WTC11 (cell line): ENCODE data around the gene UNKL. TPM values are rescaled to one million over a fixed set of nuclear protein-coding genes. Genes with fewer than 3 reads are reported as not detected.

Experiments used
- ATAC-seq: fragments of 200-7000 bp; cut with Tn5 transposase; 2 replicates; pipeline ENCODE4 v1.10.0; 2021; ENCODE audit warnings: mild to moderate bottlenecking, moderate library complexity
- CTCF ChIA-PET: fragments of 300-600 bp; sonication (Branson Sonifier 250); formaldehyde crosslinking; loops from one replicate; lab custom pipeline; 2021; ENCODE audit warnings: antibody characterized with exemption; lab: Charles Lee
- POLR2A ChIA-PET: fragments of 350-600 bp; sonication (Branson Sonifier 250); formaldehyde crosslinking; loops from one replicate; lab custom pipeline; 2021; ENCODE audit warnings: antibody characterized with exemption; lab: Charles Lee
- DNase-seq: peaks from one replicate; pipeline ENCODE4 v3.0.0; 2021; ENCODE audit warnings: low spot score
- H3K27ac Mint-ChIP-seq: 2 replicates; pipeline ENCODE4 v1.8.0; 2021; ENCODE audit warnings: mixed read lengths
- H3K27me3 Mint-ChIP-seq: 2 replicates; pipeline ENCODE4 v1.8.0; 2021; ENCODE audit warnings: low read depth, mild to moderate bottlenecking, moderate library complexity, mixed read lengths
- H3K36me3 Mint-ChIP-seq: 2 replicates; pipeline ENCODE4 v1.8.0; 2021; ENCODE audit warnings: mixed read lengths
- H3K4me1 Mint-ChIP-seq: 2 replicates; pipeline ENCODE4 v1.8.0; 2022; ENCODE audit warnings: mixed read lengths
- H3K4me3 Mint-ChIP-seq: 2 replicates; pipeline ENCODE4 v1.8.0; 2021; ENCODE audit warnings: mild to moderate bottlenecking, moderate library complexity, mixed read lengths
- H3K9me3 Mint-ChIP-seq: 2 replicates; pipeline ENCODE4 v1.8.0; 2021; ENCODE audit warnings: mixed read lengths
- ARID4B ChIP-seq: sonication (generic); formaldehyde crosslinking; IDR thresholded peaks from 2 replicates; pipeline ENCODE4 v1.8.0; 2023; ENCODE audit warnings: missing genetic modification reagents, mild to moderate bottlenecking, borderline replicate concordance
- CBFB ChIP-seq: sonication (generic); formaldehyde crosslinking; IDR thresholded peaks from 2 replicates; pipeline ENCODE4 v1.8.1; 2022; ENCODE audit warnings: mild to moderate bottlenecking, low read depth, missing genetic modification reagents
- EMX1 ChIP-seq: fragments of 250-450 bp; sonication (Bioruptor Pico); IDR thresholded peaks from 2 replicates; pipeline ENCODE4 v1.8.0; 2021; ENCODE audit warnings: mild to moderate bottlenecking
- ESRRA ChIP-seq: sonication (generic); formaldehyde crosslinking; IDR thresholded peaks from 2 replicates; pipeline ENCODE4 v1.8.1; 2022; ENCODE audit warnings: mild to moderate bottlenecking, missing genetic modification reagents, borderline replicate concordance
- ETV6 ChIP-seq: sonication (generic); formaldehyde crosslinking; IDR thresholded peaks from 2 replicates; pipeline ENCODE4 v1.8.1; 2022; ENCODE audit warnings: mild to moderate bottlenecking, missing genetic modification reagents
- HMGA2 ChIP-seq: fragments of 250-450 bp; sonication (Bioruptor Pico); IDR thresholded peaks from 2 replicates; pipeline ENCODE4 v1.4.0; 2021; ENCODE audit warnings: mild to moderate bottlenecking, moderate library complexity
- MXD4 ChIP-seq: fragments of 250-450 bp; sonication (Bioruptor Pico); IDR thresholded peaks from 2 replicates; pipeline ENCODE4 v1.8.0; 2021; ENCODE audit warnings: mild to moderate bottlenecking, moderate library complexity, borderline replicate concordance
- MYBL2 ChIP-seq: sonication (generic); formaldehyde crosslinking; IDR thresholded peaks from 2 replicates; pipeline ENCODE4 v1.8.1; 2023; ENCODE audit warnings: mild to moderate bottlenecking, moderate library complexity, missing genetic modification reagents
- NR1H2 ChIP-seq: sonication (generic); formaldehyde crosslinking; IDR thresholded peaks from 2 replicates; pipeline ENCODE4 v1.9.0; 2021; ENCODE audit warnings: mild to moderate bottlenecking, moderate library complexity, missing genetic modification reagents
- PRRX2 ChIP-seq: fragments of 250-450 bp; sonication (Bioruptor Pico); IDR thresholded peaks from 2 replicates; pipeline ENCODE4 v1.8.0; 2021; ENCODE audit warnings: mild to moderate bottlenecking
- SMAD4 ChIP-seq: sonication (generic); formaldehyde crosslinking; IDR thresholded peaks from 2 replicates; pipeline ENCODE4 v1.8.0; 2022; ENCODE audit warnings: mild to moderate bottlenecking, missing genetic modification reagents
- ZNF121 ChIP-seq: sonication (generic); formaldehyde crosslinking; IDR thresholded peaks from 2 replicates; pipeline ENCODE4 v1.8.0; 2023; ENCODE audit warnings: missing genetic modification reagents
- ZNF219 ChIP-seq: sonication (generic); formaldehyde crosslinking; IDR thresholded peaks from 2 replicates; pipeline ENCODE4 v1.8.0; 2023; ENCODE audit warnings: missing genetic modification reagents, mild to moderate bottlenecking, borderline replicate concordance
- ZNF263 ChIP-seq: sonication (generic); formaldehyde crosslinking; IDR thresholded peaks from 2 replicates; pipeline ENCODE4 v1.8.1; 2022; ENCODE audit warnings: low read depth, mild to moderate bottlenecking, moderate library complexity, missing genetic modification reagents
- ZNF317 ChIP-seq: sonication (generic); formaldehyde crosslinking; IDR thresholded peaks from 2 replicates; pipeline ENCODE4 v1.8.1; 2023; ENCODE audit warnings: low read depth, mild to moderate bottlenecking, moderate library complexity, missing genetic modification reagents, borderline replicate concordance
- total RNA-seq: library from RNA; stranded (reverse); gene quantifications from 3 replicates; pipeline ENCODE4 v1.2.3, GENCODE V29; 2021
- TF ChIP-seq, protein P1 (sequence below): sonication (generic); formaldehyde crosslinking; IDR thresholded peaks from 2 replicates; pipeline ENCODE4 v1.8.1; 2022; ENCODE audit warnings: mild to moderate bottlenecking, missing genetic modification reagents, moderate library complexity, borderline replicate concordance
- TF ChIP-seq, protein P2 (sequence below): sonication (generic); formaldehyde crosslinking; IDR thresholded peaks from 2 replicates; pipeline ENCODE4 v1.8.0; 2022; ENCODE audit warnings: missing genetic modification reagents

Gene UNKL
- total RNA-seq, 1 experiment from 2014 or later = 53.3 TPM

GRCh38 chr16:1393613-1394176, 20.8 kb downstream of the UNKL start:
- no peak overlapping the region for H3K27ac Mint-ChIP-seq
- TF ChIP-seq ZNF121 (CRISPR knock-in tag) = no peak
- TF ChIP-seq, protein P1, sequence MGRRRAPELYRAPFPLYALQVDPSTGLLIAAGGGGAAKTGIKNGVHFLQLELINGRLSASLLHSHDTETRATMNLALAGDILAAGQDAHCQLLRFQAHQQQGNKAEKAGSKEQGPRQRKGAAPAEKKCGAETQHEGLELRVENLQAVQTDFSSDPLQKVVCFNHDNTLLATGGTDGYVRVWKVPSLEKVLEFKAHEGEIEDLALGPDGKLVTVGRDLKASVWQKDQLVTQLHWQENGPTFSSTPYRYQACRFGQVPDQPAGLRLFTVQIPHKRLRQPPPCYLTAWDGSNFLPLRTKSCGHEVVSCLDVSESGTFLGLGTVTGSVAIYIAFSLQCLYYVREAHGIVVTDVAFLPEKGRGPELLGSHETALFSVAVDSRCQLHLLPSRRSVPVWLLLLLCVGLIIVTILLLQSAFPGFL = no peak
- CTCF ChIA-PET = no interaction called here
- H3K36me3 Mint-ChIP-seq = peaks cover 5% of the 10 kb centered on the region; the same call in 1 of the 2 replicates
- POLR2A ChIA-PET = no interaction called here
- ATAC-seq = no peak
- no peaks in the 10 kb centered on the region for H3K4me1 Mint-ChIP-seq
- H3K27me3 Mint-ChIP-seq = no peaks in the 10 kb centered on the region
- DNase-seq = no peak
- H3K4me3 Mint-ChIP-seq = no peak overlapping the region
- no peaks in the 10 kb centered on the region for H3K9me3 Mint-ChIP-seq

- ATAC-seq (no peak), DNase-seq (no peak)
- Mint-ChIP-seq H3K27me3 (no peaks in the 10 kb centered on the region), H3K27ac (no peak overlapping the region), H3K9me3 (no peaks in the 10 kb centered on the region), H3K4me3 (no peak overlapping the region), H3K36me3 (no peaks in the 10 kb centered on the region; the same call in 1 of the 2 replicates), H3K4me1 (no peaks in the 10 kb centered on the region)
- TF ChIP-seq, protein P2, sequence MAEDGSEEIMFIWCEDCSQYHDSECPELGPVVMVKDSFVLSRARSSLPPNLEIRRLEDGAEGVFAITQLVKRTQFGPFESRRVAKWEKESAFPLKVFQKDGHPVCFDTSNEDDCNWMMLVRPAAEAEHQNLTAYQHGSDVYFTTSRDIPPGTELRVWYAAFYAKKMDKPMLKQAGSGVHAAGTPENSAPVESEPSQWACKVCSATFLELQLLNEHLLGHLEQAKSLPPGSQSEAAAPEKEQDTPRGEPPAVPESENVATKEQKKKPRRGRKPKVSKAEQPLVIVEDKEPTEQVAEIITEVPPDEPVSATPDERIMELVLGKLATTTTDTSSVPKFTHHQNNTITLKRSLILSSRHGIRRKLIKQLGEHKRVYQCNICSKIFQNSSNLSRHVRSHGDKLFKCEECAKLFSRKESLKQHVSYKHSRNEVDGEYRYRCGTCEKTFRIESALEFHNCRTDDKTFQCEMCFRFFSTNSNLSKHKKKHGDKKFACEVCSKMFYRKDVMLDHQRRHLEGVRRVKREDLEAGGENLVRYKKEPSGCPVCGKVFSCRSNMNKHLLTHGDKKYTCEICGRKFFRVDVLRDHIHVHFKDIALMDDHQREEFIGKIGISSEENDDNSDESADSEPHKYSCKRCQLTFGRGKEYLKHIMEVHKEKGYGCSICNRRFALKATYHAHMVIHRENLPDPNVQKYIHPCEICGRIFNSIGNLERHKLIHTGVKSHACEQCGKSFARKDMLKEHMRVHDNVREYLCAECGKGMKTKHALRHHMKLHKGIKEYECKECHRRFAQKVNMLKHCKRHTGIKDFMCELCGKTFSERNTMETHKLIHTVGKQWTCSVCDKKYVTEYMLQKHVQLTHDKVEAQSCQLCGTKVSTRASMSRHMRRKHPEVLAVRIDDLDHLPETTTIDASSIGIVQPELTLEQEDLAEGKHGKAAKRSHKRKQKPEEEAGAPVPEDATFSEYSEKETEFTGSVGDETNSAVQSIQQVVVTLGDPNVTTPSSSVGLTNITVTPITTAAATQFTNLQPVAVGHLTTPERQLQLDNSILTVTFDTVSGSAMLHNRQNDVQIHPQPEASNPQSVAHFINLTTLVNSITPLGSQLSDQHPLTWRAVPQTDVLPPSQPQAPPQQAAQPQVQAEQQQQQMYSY (CRISPR knock-in tag) = no peak
- no peak for TF ChIP-seq CBFB (CRISPR knock-in tag)
- TF ChIP-seq ETV6 (CRISPR knock-in tag) = no peak
- no peak for TF ChIP-seq ZNF263 (CRISPR knock-in tag)
- TF ChIP-seq SMAD4 = no peak
- TF ChIP-seq ZNF317 (CRISPR knock-in tag) = no peak
- TF ChIP-seq ARID4B = no peak
- POLR2A ChIA-PET = no interaction called here
- CTCF ChIA-PET = no interaction called here
Observed at GRCh38 chr16:1392826-1393225, 21.7 kb downstream of the UNKL start.

GRCh38 chr16:1390239-1390779, 24.2 kb downstream of the UNKL start:
- no peaks in the 10 kb centered on the region for H3K4me1 Mint-ChIP-seq
- DNase-seq = no peak
- no peaks in the 10 kb centered on the region for H3K9me3 Mint-ChIP-seq
- POLR2A ChIA-PET = no interaction called here
- no peaks in the 10 kb centered on the region; the same call in 1 of the 2 replicates for H3K36me3 Mint-ChIP-seq
- CTCF ChIA-PET = no interaction called here
- H3K27me3 Mint-ChIP-seq = no peaks in the 10 kb centered on the region
- H3K4me3 Mint-ChIP-seq = no peak overlapping the region
- H3K27ac Mint-ChIP-seq = peak overlapping the region; percentile 48; the same call in 1 of the 2 replicates
- no peak for ATAC-seq
- TF ChIP-seq PRRX2 (CRISPR knock-in tag) (no peak), MYBL2 (no peak), NR1H2 (no peak), EMX1 (CRISPR knock-in tag) (no peak), HMGA2 (CRISPR knock-in tag) (no peak), ZNF219 (no peak), ESRRA (no peak), MXD4 (no peak)
